Aorta (tissue), 5 donors: ENCODE data around the gene MCOLN3. TPM values are rescaled to one million over a fixed set of nuclear protein-coding genes. Genes with fewer than 3 reads are reported as not detected.

Source experiments
- ATAC-seq: fragments of 200-7000 bp; cut with Tn5 transposase; one replicate; pipeline ENCODE4 v1.9.1; 2022; ENCODE audit warnings: moderate library complexity; ENCODE audit not compliant: low FRiP score
- DNase-seq, 2 donors: peaks; one replicate each; pipeline ENCODE4 v3.0.0-alpha.2; 2020
- H3K27ac ChIP-seq, 2 donors: one replicate each; pipeline ENCODE4 v1.5.1; 2013; ENCODE audit warnings: low read length in 2 of 2, mild to moderate bottlenecking in 2 of 2, moderate library complexity in 2 of 2, control low read depth in 1 of 2, inconsistent platforms in 1 of 2, low read depth in 1 of 2
- H3K27me3 ChIP-seq, 2 donors: one replicate each; pipeline ENCODE4 v1.6.1; 2013; ENCODE audit warnings: control low read depth in 1 of 2, low read length in 1 of 2, mild to moderate bottlenecking in 1 of 2, moderate library complexity in 1 of 2; ENCODE audit not compliant: insufficient read depth in 2 of 2, control insufficient read depth in 1 of 2
- H3K36me3 ChIP-seq, 2 donors: one replicate each; pipeline ENCODE4 v1.6.1; 2013; ENCODE audit warnings: control low read depth in 1 of 2, low read length in 1 of 2, mild to moderate bottlenecking in 1 of 2; ENCODE audit not compliant: insufficient read depth in 2 of 2, control insufficient read depth in 1 of 2
- H3K4me1 ChIP-seq, 2 donors: one replicate each; pipeline ENCODE4 v1.6.1; 2013; ENCODE audit warnings: low read length in 2 of 2, control low read depth in 1 of 2, mild to moderate bottlenecking in 1 of 2, moderate library complexity in 1 of 2; ENCODE audit not compliant: insufficient read depth in 2 of 2, control insufficient read depth in 1 of 2
- H3K4me3 ChIP-seq, 2 donors: one replicate each; pipeline ENCODE4 v1.5.1; 2013; ENCODE audit warnings: low read length in 2 of 2, control low read depth in 1 of 2, mild to moderate bottlenecking in 1 of 2
- H3K9me3 ChIP-seq: one replicate; pipeline ENCODE4 v1.6.1; 2013; ENCODE audit warnings: mild to moderate bottlenecking, low read length; ENCODE audit not compliant: control insufficient read depth
- WGBS, 2 donors: extraction: QIAGEN DNeasy Blood & Tissue Kit; methylation state at CpG; one replicate each; pipeline ENCODE4 v1.1.7; 2013; 5-methylcytosine and 5-hydroxymethylcytosine counted together
- intact Hi-C, 2 donors: fragments of 100-400 bp; cut with DNase I; formaldehyde crosslinking; loops; one replicate each; pipeline versions ENCODE4 v1.14.2 to v1.15.0; 2022
- polyA plus RNA-seq, 2 donors: library from polyadenylated mRNA; stranded (reverse); fragments of 200-250 nt; gene quantifications; one replicate each; pipeline ENCODE4 v1.2.3, GENCODE V29; 2013
- total RNA-seq, 2 donors: library from RNA; stranded (reverse); fragmentation: NEBNext Ultra II Directional; extraction: Animal tissue kit (Norgen Biotek cat#: 25700); gene quantifications; one replicate each; pipeline ENCODE4 v1.2.1, GENCODE V29; 2021
- donor health status: healthy with polysubstance abuse.
- donor health status: Bipolar disorder and iron deficiency.
- donor health status: DM: no; HTN: no; CAD: no.
- donor health status: DM: no; HTN: no; CAD: no.
- donor health status: DM: yes; HTN: yes; CAD: no.

The MCOLN3 gene
- total and polyA plus RNA-seq, 4 donors = 0.25 to 7.8 (median 2.5) TPM

DNA sequence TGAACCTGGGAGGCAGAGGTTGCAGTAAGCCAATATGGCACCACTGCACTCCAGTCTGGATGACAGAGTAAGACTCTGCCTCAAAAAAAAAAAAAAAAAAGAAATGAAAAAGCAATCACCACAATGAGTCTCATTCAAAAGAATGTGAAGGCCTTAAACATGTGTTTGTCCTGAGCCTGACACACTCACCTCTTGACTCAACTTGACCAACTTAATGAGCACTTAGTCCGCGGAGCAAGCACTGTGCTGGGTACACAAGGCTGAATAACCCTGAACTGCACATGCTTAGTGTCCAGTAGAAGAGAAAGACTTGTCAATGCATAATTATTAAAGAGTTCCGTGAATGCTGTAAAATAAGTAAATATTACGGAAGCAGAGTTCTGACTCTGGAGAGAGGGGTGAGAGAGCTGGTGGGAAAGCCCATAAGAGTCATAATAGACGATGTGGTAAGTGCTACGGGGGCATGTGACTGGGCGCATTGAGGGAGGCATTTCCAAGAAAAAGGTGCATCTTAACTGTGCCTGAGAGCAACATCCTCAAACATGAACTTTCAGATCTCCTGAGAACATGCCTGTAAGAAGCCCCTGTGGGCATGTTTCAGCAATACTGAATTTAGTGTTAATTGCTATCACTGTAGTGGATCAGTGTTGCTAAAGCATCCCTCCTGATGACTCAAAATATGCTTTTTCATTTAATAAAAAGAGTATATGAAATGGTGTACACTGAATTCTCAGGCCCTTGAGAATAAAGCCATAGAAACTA is 78.6 kb downstream of the MCOLN3 start:
- Histone ChIP-seq H3K27me3 (no peaks in the 10 kb centered on the region), H3K36me3 (no peaks in the 10 kb centered on the region), H3K9me3 (no peaks in the 10 kb centered on the region), H3K27ac (no peak overlapping the region), H3K4me3 (no peak overlapping the region), H3K4me1 (no peaks in the 10 kb centered on the region)
- intact Hi-C loops = no loop called here
- DNase-seq (no peak), ATAC-seq (no peak)
- 96 to 97% methylated on average over 7 of the region's 7 CpGs for WGBS, 2 donors

DNA sequence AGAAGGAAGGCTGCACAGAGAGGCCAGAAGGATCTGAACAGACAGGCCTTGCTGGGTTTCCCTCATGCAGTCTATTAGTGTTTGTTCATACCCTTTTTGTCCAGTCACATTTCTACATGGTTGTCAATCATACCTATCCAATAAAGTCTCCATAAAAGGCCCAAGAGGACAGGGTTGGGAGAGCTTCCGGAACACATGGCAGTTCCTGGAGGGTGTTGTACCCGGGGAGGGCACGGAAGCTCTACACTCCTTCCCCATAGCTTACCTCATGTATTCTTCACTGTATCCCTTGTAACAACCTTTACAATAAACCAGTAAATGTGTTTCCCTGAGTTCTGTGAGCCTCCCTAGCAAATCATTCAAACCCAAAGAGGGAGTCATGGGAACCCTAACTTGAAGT is 79.4 kb downstream of the MCOLN3 start:
- Histone ChIP-seq H3K4me1 (no peaks in the 10 kb centered on the region), H3K9me3 (no peaks in the 10 kb centered on the region), H3K36me3 (no peaks in the 10 kb centered on the region), H3K27me3 (no peaks in the 10 kb centered on the region), H3K27ac (no peak overlapping the region), H3K4me3 (no peak overlapping the region)
- DNase-seq (no peak), ATAC-seq (no peak)
- intact Hi-C loops = no loop called here
- WGBS, 2 donors = 89 to 96% methylated on average over 3 of the region's 3 CpGs

DNA sequence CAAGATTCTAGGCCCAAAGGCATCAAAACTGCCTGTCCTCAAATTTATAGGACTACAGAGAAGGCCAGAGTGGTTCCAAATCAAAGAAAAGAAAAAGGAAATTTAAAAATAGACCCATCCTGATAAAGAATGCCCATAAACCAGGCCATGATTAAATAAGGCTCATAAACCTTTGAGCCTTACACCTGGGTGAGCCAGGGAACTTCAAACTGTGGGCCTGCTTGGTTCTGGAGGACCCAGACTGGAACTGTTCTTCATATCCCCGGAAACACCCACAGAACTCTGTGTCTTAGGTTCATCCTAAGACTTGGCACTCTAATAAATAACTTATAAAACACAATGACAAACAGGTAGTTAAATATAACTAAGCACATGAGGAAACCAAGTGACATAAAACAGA is 80.2 kb downstream of the MCOLN3 start:
- H3K9me3 ChIP-seq = no peaks in the 10 kb centered on the region
- H3K4me3 ChIP-seq = no peak overlapping the region
- no peaks in the 10 kb centered on the region for H3K36me3 ChIP-seq
- no peak overlapping the region for H3K27ac ChIP-seq
- no peaks in the 10 kb centered on the region for H3K27me3 ChIP-seq
- WGBS, 2 donors = 90 to 96% methylated on average over 1 of the region's 1 CpG
- DNase-seq = no peak
- no peak for ATAC-seq
- intact Hi-C loops = no loop called here
- H3K4me1 ChIP-seq = no peaks in the 10 kb centered on the region

Other genes with a start within 250 kb of the MCOLN3 start
- gene LPAR3, start 155.3 kb downstream of the MCOLN3 start, total RNA-seq = under 1 TPM; 0.10 to 0.33 TPM
- gene LPAR3, start 155.3 kb downstream of the MCOLN3 start, polyA plus RNA-seq = under 1 TPM in 1 of 2 donors, not detected in 1; 0.38 TPM
- 1 to 10 TPM; 1.1 to 3.9 TPM for gene MCOLN2, start 51.4 kb downstream of the MCOLN3 start, total RNA-seq
- 1 to 10 TPM; 1.0 to 3.3 TPM for gene MCOLN2, start 51.4 kb downstream of the MCOLN3 start, polyA plus RNA-seq
- 10 to 100 TPM; 10.1 to 16.7 TPM for gene SYDE2, start 152.5 kb upstream of the MCOLN3 start, total RNA-seq
- 1 to 10 TPM; 1.3 to 1.4 TPM for gene SYDE2, start 152.5 kb upstream of the MCOLN3 start, polyA plus RNA-seq
- gene C1orf52, start 211.2 kb upstream of the MCOLN3 start, total RNA-seq = 10 to 100 TPM; 25.8 to 28.3 TPM
- gene C1orf52, start 211.2 kb upstream of the MCOLN3 start, polyA plus RNA-seq = 10 to 100 TPM; 13.8 to 18.4 TPM
- gene BCL10, start 228.1 kb upstream of the MCOLN3 start, total RNA-seq = 10 to 100 TPM; 19.9 to 29.6 TPM
- 1 to 10 TPM; 7.0 to 9.1 TPM for gene BCL10, start 228.1 kb upstream of the MCOLN3 start, polyA plus RNA-seq